GM12878 (cell line): ENCODE data around the gene CADPS.

Experiments used
- POLR2A ChIP-seq: IDR thresholded peaks from 2 replicates; pipeline ENCODE4 v1.6.1; 2011; ENCODE audit warnings: low read depth, mild to moderate bottlenecking, low read length
- POU2F2 ChIP-seq: IDR thresholded peaks from 3 replicates; pipeline ENCODE4 v1.6.1; 2011; ENCODE audit warnings: low read depth, mild to moderate bottlenecking, low read length, borderline replicate concordance

DNA sequence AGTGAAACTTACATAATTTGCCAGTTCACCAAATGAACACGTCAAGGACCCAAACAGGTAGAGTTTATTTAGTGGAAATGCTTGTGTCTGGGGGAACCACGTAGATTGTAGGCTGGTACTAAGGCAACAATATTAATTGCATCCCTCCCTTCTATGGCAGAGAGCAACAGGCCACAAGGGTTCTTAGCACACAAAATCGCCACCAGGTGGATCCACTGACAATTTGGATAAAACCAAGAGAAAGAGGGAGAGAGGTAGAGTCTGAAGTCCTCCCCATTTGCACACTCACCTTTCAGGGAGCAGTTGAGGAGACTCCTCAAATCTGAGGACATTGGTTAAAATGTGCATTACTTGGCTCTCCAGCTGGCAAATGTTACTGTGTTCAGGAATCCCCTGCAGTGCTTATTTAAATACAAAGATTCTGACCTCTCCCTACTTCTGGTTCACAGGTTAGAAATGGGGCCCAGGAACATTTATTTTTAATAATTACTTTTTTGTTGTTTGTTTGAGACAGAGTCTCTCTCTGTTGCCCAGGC, 320.9 kb downstream of the CADPS start:
- TF ChIP-seq POLR2A (no peak), POU2F2 (no peak)
